Neural crest cell (in vitro differentiated cells): ENCODE data around the gene AQP12B. TPM values are rescaled to one million over a fixed set of nuclear protein-coding genes. Genes with fewer than 3 reads are reported as not detected.

Source experiments
- DNase-seq: peaks from one replicate; pipeline ENCODE4 v3.0.0; 2021; ENCODE audit warnings: low read depth, mixed read lengths, low spot score
- H3K27ac Mint-ChIP-seq: one replicate; pipeline ENCODE4 v1.8.0; 2021; ENCODE audit warnings: mild to moderate bottlenecking, mixed read lengths; ENCODE audit not compliant: unreplicated experiment
- H3K27me3 Mint-ChIP-seq: 2 replicates; pipeline ENCODE4 v1.8.0; 2021; ENCODE audit warnings: low read depth, mild to moderate bottlenecking, mixed read lengths
- H3K36me3 Mint-ChIP-seq: 2 replicates; pipeline ENCODE4 v1.8.0; 2021; ENCODE audit warnings: low read depth, mild to moderate bottlenecking, mixed read lengths
- H3K4me1 Mint-ChIP-seq: 2 replicates; pipeline ENCODE4 v1.8.0; 2021; ENCODE audit warnings: mixed read lengths
- H3K4me3 Mint-ChIP-seq: one replicate; pipeline ENCODE4 v1.8.0; 2021; ENCODE audit warnings: mild to moderate bottlenecking, mixed read lengths
- H3K9me3 Mint-ChIP-seq: 2 replicates; pipeline ENCODE4 v1.8.0; 2021; ENCODE audit warnings: mixed read lengths
- total RNA-seq: library from RNA; stranded (reverse); gene quantifications from 2 replicates; pipeline ENCODE4 v1.2.1, GENCODE V29; 2021
- TF ChIP-seq, protein P1 (sequence below): fragments of 200-600 bp; sonication (generic); conservative IDR thresholded peaks from 2 replicates; pipeline ENCODE4 v1.5.0; 2021; ENCODE audit warnings: antibody characterized with exemption, mild to moderate bottlenecking

AQP12B gene
- total RNA-seq, 1 donor from 2014 or later: not detected

- Mint-ChIP-seq H3K27me3 (peaks cover 27% of the 10 kb centered on the region), H3K9me3 (no peaks in the 10 kb centered on the region), H3K36me3 (no peaks in the 10 kb centered on the region)
Observed at GRCh38 chr2:240640939-240641338, 41.7 kb downstream of the AQP12B start.

GRCh38 chr2:240639566-240639965 is 43.1 kb downstream of the AQP12B start:
- no peak for DNase-seq
- Mint-ChIP-seq H3K4me1 (no peaks in the 10 kb centered on the region), H3K4me3 (no peak overlapping the region), H3K27me3 (peaks cover 27% of the 10 kb centered on the region), H3K9me3 (peaks cover under 1% of the 10 kb centered on the region), H3K36me3 (no peaks in the 10 kb centered on the region), H3K27ac (no peak overlapping the region)
- TF ChIP-seq, protein P1, sequence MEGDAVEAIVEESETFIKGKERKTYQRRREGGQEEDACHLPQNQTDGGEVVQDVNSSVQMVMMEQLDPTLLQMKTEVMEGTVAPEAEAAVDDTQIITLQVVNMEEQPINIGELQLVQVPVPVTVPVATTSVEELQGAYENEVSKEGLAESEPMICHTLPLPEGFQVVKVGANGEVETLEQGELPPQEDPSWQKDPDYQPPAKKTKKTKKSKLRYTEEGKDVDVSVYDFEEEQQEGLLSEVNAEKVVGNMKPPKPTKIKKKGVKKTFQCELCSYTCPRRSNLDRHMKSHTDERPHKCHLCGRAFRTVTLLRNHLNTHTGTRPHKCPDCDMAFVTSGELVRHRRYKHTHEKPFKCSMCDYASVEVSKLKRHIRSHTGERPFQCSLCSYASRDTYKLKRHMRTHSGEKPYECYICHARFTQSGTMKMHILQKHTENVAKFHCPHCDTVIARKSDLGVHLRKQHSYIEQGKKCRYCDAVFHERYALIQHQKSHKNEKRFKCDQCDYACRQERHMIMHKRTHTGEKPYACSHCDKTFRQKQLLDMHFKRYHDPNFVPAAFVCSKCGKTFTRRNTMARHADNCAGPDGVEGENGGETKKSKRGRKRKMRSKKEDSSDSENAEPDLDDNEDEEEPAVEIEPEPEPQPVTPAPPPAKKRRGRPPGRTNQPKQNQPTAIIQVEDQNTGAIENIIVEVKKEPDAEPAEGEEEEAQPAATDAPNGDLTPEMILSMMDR: no peak

More at GRCh38 chr2:240640939-240641338, 41.7 kb downstream of the AQP12B start:
- no peaks in the 10 kb centered on the region for H3K4me1 Mint-ChIP-seq
- no peak overlapping the region for H3K27ac Mint-ChIP-seq
- TF ChIP-seq, protein P1: peak; percentile 68
- peak; percentile 60 for DNase-seq
- H3K4me3 Mint-ChIP-seq: no peak overlapping the region

GRCh38 chr2:240638512-240639160 is 44.0 kb downstream of the AQP12B start:
- no peak overlapping the region for H3K4me3 Mint-ChIP-seq
- TF ChIP-seq, protein P1: no peak
- peaks cover 27% of the 10 kb centered on the region for H3K27me3 Mint-ChIP-seq
- H3K4me1 Mint-ChIP-seq: no peaks in the 10 kb centered on the region
- DNase-seq: no peak
- H3K27ac Mint-ChIP-seq: no peak overlapping the region
- H3K36me3 Mint-ChIP-seq: no peaks in the 10 kb centered on the region
- peaks cover 3% of the 10 kb centered on the region for H3K9me3 Mint-ChIP-seq

DNA sequence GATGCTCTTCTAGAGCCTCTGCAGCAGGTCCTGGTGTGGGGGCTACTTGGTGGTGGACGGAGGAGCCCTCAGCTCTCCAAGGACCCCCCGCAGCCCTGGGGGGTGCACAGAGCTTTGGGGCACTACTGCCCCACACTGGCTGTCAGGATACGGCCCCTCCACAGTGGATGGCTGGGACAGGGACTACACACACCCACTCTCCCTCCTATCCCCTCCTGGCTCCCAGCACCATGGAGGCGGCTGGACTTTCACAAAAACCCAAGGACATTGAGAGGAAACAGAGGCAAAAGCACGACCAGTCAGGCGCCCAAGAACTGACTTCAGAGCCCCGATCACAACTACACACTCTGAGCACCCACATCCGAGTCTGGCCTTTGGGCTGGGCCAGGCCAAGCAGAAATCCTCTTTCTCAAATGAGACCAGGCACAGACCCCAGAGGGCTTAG is 44.8 kb downstream of the AQP12B start:
- no peak for DNase-seq
- Mint-ChIP-seq H3K4me1 (no peaks in the 10 kb centered on the region), H3K4me3 (no peak overlapping the region), H3K9me3 (peaks cover 10% of the 10 kb centered on the region), H3K36me3 (no peaks in the 10 kb centered on the region), H3K27ac (no peak overlapping the region), H3K27me3 (peaks cover 27% of the 10 kb centered on the region)
- TF ChIP-seq, protein P1: no peak

DNA sequence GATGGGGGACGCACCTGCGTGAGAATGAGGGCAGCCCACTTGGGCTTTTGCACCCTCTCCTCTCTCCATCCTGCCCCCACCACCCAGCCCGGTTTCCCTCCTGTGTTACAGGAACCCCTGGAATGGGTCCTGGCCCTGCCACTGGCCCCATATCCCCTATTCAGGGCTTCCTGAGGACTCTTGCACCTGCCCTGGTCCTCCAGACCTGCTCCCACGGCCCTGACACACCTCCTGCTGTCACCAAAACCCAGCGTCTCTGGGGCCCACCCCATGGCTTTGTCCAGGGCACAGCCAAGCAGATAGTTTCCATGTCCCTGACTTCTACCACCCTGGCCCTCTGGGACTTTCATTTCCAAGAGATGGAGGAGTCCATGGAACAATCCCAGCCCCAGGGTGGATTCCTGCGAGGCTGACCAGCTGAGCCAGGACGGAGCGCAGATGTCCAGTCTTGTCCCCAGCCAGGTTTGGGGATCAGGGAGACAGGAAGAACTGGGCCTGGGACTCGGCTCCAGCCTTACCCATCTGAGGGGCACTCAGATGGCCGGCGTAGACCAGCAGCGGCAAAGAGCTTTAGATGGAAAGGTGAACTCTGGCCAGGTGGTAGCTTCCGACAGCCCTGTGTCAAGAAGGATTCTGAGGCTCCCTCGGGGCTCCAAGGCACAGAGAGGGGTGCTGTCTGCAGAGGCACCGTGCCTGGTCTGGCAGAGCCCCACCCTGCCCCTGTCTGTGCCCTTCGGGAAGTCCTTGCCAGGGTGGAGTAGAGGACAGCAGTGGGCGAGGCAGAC is 45.4 kb downstream of the AQP12B start:
- Mint-ChIP-seq H3K27me3 (peaks cover 27% of the 10 kb centered on the region), H3K4me1 (no peaks in the 10 kb centered on the region), H3K9me3 (peaks cover 12% of the 10 kb centered on the region), H3K36me3 (no peaks in the 10 kb centered on the region), H3K4me3 (no peak overlapping the region), H3K27ac (peak overlapping the region; percentile 35)
- no peak for DNase-seq
- TF ChIP-seq, protein P1: no peak
